Endodermal cell (in vitro differentiated cells): ENCODE data around the gene PPP1R12B. TPM values are rescaled to one million over a fixed set of nuclear protein-coding genes. Genes with fewer than 3 reads are reported as not detected.
"Not testable (repeated sequence)": the region's sequence is repeated elsewhere in the genome, so short reads cannot be mapped to it uniquely, and the experiment has no call there.

Experiments
- DNase-seq: peaks from one replicate; pipeline ENCODE4 v3.0.0-alpha.2; 2017
- H3K27ac ChIP-seq: 2 replicates; pipeline ENCODE4 v1.5.1; 2013; ENCODE audit warnings: mild to moderate bottlenecking, low read depth, low read length, moderate library complexity
- H3K27me3 ChIP-seq: 2 replicates; pipeline ENCODE4 v1.6.1; 2013; ENCODE audit warnings: mild to moderate bottlenecking, low read length, moderate library complexity; ENCODE audit not compliant: insufficient read depth, control insufficient read depth, poor library complexity, severe bottlenecking
- H3K36me3 ChIP-seq: 2 replicates; pipeline ENCODE4 v1.7.0; 2013; ENCODE audit warnings: mild to moderate bottlenecking, low read length, moderate library complexity; ENCODE audit not compliant: control insufficient read depth, insufficient read depth
- H3K4me1 ChIP-seq: one replicate; pipeline ENCODE4 v1.7.0; 2013; ENCODE audit warnings: low read length; ENCODE audit not compliant: control insufficient read depth, insufficient read depth
- H3K4me3 ChIP-seq: 2 replicates; pipeline ENCODE4 v1.5.1; 2013; ENCODE audit warnings: mild to moderate bottlenecking, low read length, moderate library complexity
- H3K9ac ChIP-seq: 2 replicates; pipeline ENCODE4 v1.6.1; 2013; ENCODE audit warnings: mild to moderate bottlenecking, low read length, moderate library complexity; ENCODE audit not compliant: poor library complexity, severe bottlenecking; ENCODE audit errors: extremely low read depth
- H3K9me3 ChIP-seq: 2 replicates; pipeline ENCODE4 v1.6.1; 2013; ENCODE audit warnings: mild to moderate bottlenecking, low read length, moderate library complexity; ENCODE audit not compliant: control insufficient read depth
- H3K27ac Mint-ChIP-seq: 2 replicates; pipeline ENCODE4 v1.8.0; 2020; ENCODE audit warnings: mixed read lengths
- H3K27me3 Mint-ChIP-seq: 2 replicates; pipeline ENCODE4 v1.8.0; 2021; ENCODE audit warnings: mild to moderate bottlenecking, mixed read lengths; ENCODE audit not compliant: insufficient read depth
- H3K36me3 Mint-ChIP-seq: 2 replicates; pipeline ENCODE4 v1.8.0; 2020; ENCODE audit warnings: low read depth, mixed read lengths
- H3K4me1 Mint-ChIP-seq: 2 replicates; pipeline ENCODE4 v1.8.0; 2020; ENCODE audit warnings: mixed read lengths
- H3K4me3 Mint-ChIP-seq: 2 replicates; pipeline ENCODE4 v1.8.0; 2020; ENCODE audit warnings: mild to moderate bottlenecking, moderate library complexity, mixed read lengths
- H3K9me3 Mint-ChIP-seq: 2 replicates; pipeline ENCODE4 v1.8.0; 2020; ENCODE audit warnings: mild to moderate bottlenecking, mixed read lengths
- CTCF ChIP-seq: fragments of 200-600 bp; sonication (generic); conservative IDR thresholded peaks from 2 replicates; pipeline ENCODE4 v1.5.0; 2021; ENCODE audit warnings: antibody characterized with exemption, mild to moderate bottlenecking
- WGBS, 2 experiments: methylation state at CpG; one replicate each; pipeline versions ENCODE4 v1.1.5 to v1.1.7; 2013; ENCODE audit warnings: missing lambda C conversion rate in 2 of 2, mixed read lengths in 1 of 2; ENCODE audit not compliant: insufficient coverage in 1 of 2, insufficient read length in 1 of 2; 5-methylcytosine and 5-hydroxymethylcytosine counted together
- total RNA-seq, 2 donors: library from RNA; stranded (reverse); fragmentation: NEBNext Ultra II Directional in 1 of 2; extraction: Animal tissue kit (Norgen Biotek cat#: 25700) in 1 of 2; gene quantifications; 2 replicates in 1 of 2; 3 replicates in 1 of 2; pipeline ENCODE4 v1.2.1, GENCODE V29; 2021

Gene PPP1R12B
- total RNA-seq, 2 donors from 2014 or later: 19.2 to 20.3 TPM

- Mint-ChIP-seq H3K36me3 (no peaks in the 10 kb centered on the region), H3K27ac (no peak overlapping the region), H3K4me3 (no peak overlapping the region), H3K9me3 (no peaks in the 10 kb centered on the region), H3K4me1 (peaks cover 28% of the 10 kb centered on the region), H3K27me3 (no peaks in the 10 kb centered on the region)
- H3K27ac ChIP-seq: no peak overlapping the region
- no peaks in the 10 kb centered on the region for H3K27me3 ChIP-seq
- H3K9me3 ChIP-seq: no peaks in the 10 kb centered on the region
- 90 to 100% methylated on average over 2 to 7 of the region's 7 CpGs for WGBS, 2 experiments
- H3K4me1 ChIP-seq: no peaks in the 10 kb centered on the region
- no peak overlapping the region for H3K4me3 ChIP-seq
- no peaks in the 10 kb centered on the region for H3K36me3 ChIP-seq
- no peak for DNase-seq
- no peak overlapping the region for H3K9ac ChIP-seq
- no peak for TF ChIP-seq CTCF
These were observed 275.7 kb downstream of the PPP1R12B start for GRCh38 chr1:202624088-202624780.

- H3K36me3 ChIP-seq: no peaks in the 10 kb centered on the region
- no peaks in the 10 kb centered on the region for H3K36me3 Mint-ChIP-seq
- 93% methylated on average over 1 of the region's 1 CpG for WGBS, 2 experiments
- no peak for DNase-seq
- no peak overlapping the region for H3K9ac ChIP-seq
- no peaks in the 10 kb centered on the region for H3K9me3 ChIP-seq
- H3K9me3 Mint-ChIP-seq: no peaks in the 10 kb centered on the region
- no peaks in the 10 kb centered on the region for H3K27me3 ChIP-seq
- H3K4me1 ChIP-seq: no peaks in the 10 kb centered on the region
- peaks cover 24% of the 10 kb centered on the region for H3K4me1 Mint-ChIP-seq
- H3K27ac ChIP-seq: no peak overlapping the region
- no peak for TF ChIP-seq CTCF
- H3K4me3 Mint-ChIP-seq: no peak overlapping the region
- no peaks in the 10 kb centered on the region for H3K27me3 Mint-ChIP-seq
- no peak overlapping the region for H3K27ac Mint-ChIP-seq
- no peak overlapping the region for H3K4me3 ChIP-seq
These were observed 276.2 kb downstream of the PPP1R12B start for GRCh38 chr1:202624781-202625108.

GRCh38 chr1:202625416-202626360 is 277.2 kb downstream of the PPP1R12B start:
- Mint-ChIP-seq H3K4me3 (no peak overlapping the region), H3K9me3 (no peaks in the 10 kb centered on the region), H3K36me3 (no peaks in the 10 kb centered on the region), H3K27ac (no peak overlapping the region), H3K27me3 (no peaks in the 10 kb centered on the region), H3K4me1 (peaks cover 22% of the 10 kb centered on the region)
- H3K36me3 ChIP-seq: no peaks in the 10 kb centered on the region
- 53 to 86% methylated on average over 6 to 28 of the region's 28 CpGs for WGBS, 2 experiments
- no peak overlapping the region for H3K4me3 ChIP-seq
- H3K4me1 ChIP-seq: no peaks in the 10 kb centered on the region
- no peak overlapping the region for H3K9ac ChIP-seq
- peak; percentile 84 for TF ChIP-seq CTCF
- no peaks in the 10 kb centered on the region for H3K9me3 ChIP-seq
- H3K27me3 ChIP-seq: no peaks in the 10 kb centered on the region
- no peak overlapping the region for H3K27ac ChIP-seq
- DNase-seq: peak; percentile 91

GRCh38 chr1:202627036-202627435 is 278.5 kb downstream of the PPP1R12B start:
- not testable (repeated sequence) for H3K36me3 Mint-ChIP-seq, H3K9ac ChIP-seq, H3K36me3 ChIP-seq, H3K4me3 Mint-ChIP-seq, H3K27ac ChIP-seq, H3K27ac Mint-ChIP-seq, H3K4me3 ChIP-seq, H3K4me1 ChIP-seq, H3K9me3 Mint-ChIP-seq, H3K27me3 Mint-ChIP-seq, H3K27me3 ChIP-seq, H3K9me3 ChIP-seq
- DNase-seq: peak; percentile 77
- 74 to 75% methylated on average over 2 to 7 of the region's 7 CpGs for WGBS, 2 experiments
- H3K4me1 Mint-ChIP-seq: peaks cover 31% of the 10 kb centered on the region
